K562 (cell line): ENCODE results near the gene RNU2-63P. TPM values are rescaled to one million over a fixed set of nuclear protein-coding genes. Genes with fewer than 3 reads are reported as not detected.

Experiments used
- ATAC-seq: fragments of 200-7000 bp; cut with Tn5 transposase; 3 replicates; pipeline ENCODE4 v1.9.1; 2020; ENCODE audit warnings: moderate library complexity
- BruUV-seq: library from RNA; stranded (reverse); fragments of 400-500 nt; replicated peaks from 2 replicates; lab custom pipeline; 2021; lab: Mats Ljungman, UMichigan
- CTCF ChIA-PET: fragments of 300-600 bp; formaldehyde crosslinking; extraction: SDS; loops from one replicate; lab custom pipeline; 2021; ENCODE audit warnings: low intra/inter-chr PET ratio; lab: Yijun Ruan, JAX
- POLR2A ChIA-PET: fragments of 300-600, 350-650 bp; sonication (Branson Sonifier 250); formaldehyde crosslinking; extraction: SDS; loops from one replicate; lab custom pipeline; 2021; ENCODE audit warnings: antibody characterized with exemption, inconsistent platforms; lab: Yijun Ruan, JAX
- DNase-seq, 4 experiments: peaks; one replicate each; pipeline versions ENCODE4 v3.0.0 to v3.0.0-alpha.2; 2011 to 2018; ENCODE audit warnings: low spot score in 3 of 4, mixed read lengths in 3 of 4; ENCODE audit errors: extremely low read depth in 1 of 4
- FAIRE-seq: peaks from 2 replicates; lab custom pipeline; 2011; peaks lifted over from hg19 to GRCh38; lab: Jason Lieb, UNC
- H2AFZ ChIP-seq: 2 replicates; pipeline ENCODE4 v1.6.0; 2011; ENCODE audit warnings: low read depth, low read length, control low read depth, inconsistent platforms
- H3K27ac ChIP-seq: fragments of 200-600 bp; 3 replicates; pipeline ENCODE4 v1.8.0; 2011; ENCODE audit warnings: low read depth, mild to moderate bottlenecking, control low read depth, inconsistent platforms, low read length, moderate library complexity, mixed read lengths; ENCODE audit errors: extremely low read depth
- H3K27me3 ChIP-seq, 2 experiments: fragments of 300-600 bp in 1 of 2; 2 replicates in 1 of 2; 3 replicates in 1 of 2; pipeline versions ENCODE4 v1.6.0 to v1.8.0; 2011; ENCODE audit warnings: inconsistent platforms in 2 of 2, low read length in 2 of 2, mild to moderate bottlenecking in 1 of 2, mixed read lengths in 1 of 2, moderate library complexity in 1 of 2; ENCODE audit not compliant: control insufficient read depth in 2 of 2, insufficient read depth in 2 of 2
- H3K36me3 ChIP-seq: fragments of 300-600 bp; 3 replicates; pipeline ENCODE4 v1.8.0; 2011; ENCODE audit warnings: mild to moderate bottlenecking, low read length, inconsistent platforms; ENCODE audit not compliant: control insufficient read depth, insufficient read depth
- H3K4me1 ChIP-seq, 2 experiments: fragments of 200-600 bp in 1 of 2; replicated peaks in 1 of 2; 2 replicates in 1 of 2; 3 replicates in 1 of 2; pipeline versions ENCODE4 v1.5.1 to v1.8.0; 2011; ENCODE audit warnings: inconsistent platforms in 2 of 2, low read length in 2 of 2, mild to moderate bottlenecking in 1 of 2, mixed read lengths in 1 of 2, moderate library complexity in 1 of 2; ENCODE audit not compliant: control insufficient read depth in 2 of 2, insufficient read depth in 2 of 2
- H3K4me2 ChIP-seq: 2 replicates; pipeline ENCODE4 v1.6.1; 2011; ENCODE audit warnings: low read length, control low read depth, inconsistent platforms, mixed read lengths; ENCODE audit not compliant: insufficient read depth
- H3K4me3 ChIP-seq: fragments of 200-600 bp; sonication (generic), shearing (Covaris generic); 2 replicates; pipeline ENCODE4 v1.5.1; 2016; ENCODE audit warnings: control low read depth, inconsistent platforms
- H3K79me2 ChIP-seq: fragments of 200-600 bp; 3 replicates; pipeline ENCODE4 v1.8.0; 2011; ENCODE audit warnings: low read length, inconsistent platforms; ENCODE audit not compliant: control insufficient read depth, insufficient read depth
- H3K9ac ChIP-seq, 2 experiments: 2 replicates each; pipeline versions ENCODE4 v1.6.0 to v1.6.1; 2011; ENCODE audit warnings: low read depth in 2 of 2, low read length in 2 of 2, control low read depth in 1 of 2, inconsistent platforms in 1 of 2, mild to moderate bottlenecking in 1 of 2, mixed read lengths in 1 of 2; ENCODE audit not compliant: insufficient read depth in 1 of 2
- H3K9me1 ChIP-seq: one replicate; pipeline ENCODE4 v1.6.0; 2011; ENCODE audit warnings: inconsistent platforms, mild to moderate bottlenecking, low read length, moderate library complexity; ENCODE audit not compliant: control insufficient read depth, insufficient read depth
- H3K9me3 ChIP-seq: replicated peaks from 2 replicates; pipeline ENCODE4 v1.5.1; 2011; ENCODE audit warnings: low read depth, low read length, inconsistent platforms; ENCODE audit not compliant: control insufficient read depth, insufficient read depth
- H4K20me1 ChIP-seq: replicated peaks from 2 replicates; pipeline ENCODE4 v1.6.1; 2011; ENCODE audit warnings: low read length, inconsistent platforms, mixed read lengths; ENCODE audit not compliant: control insufficient read depth, insufficient read depth
- C11orf30 ChIP-seq: fragments of 450-650 bp; IDR thresholded peaks from 2 replicates; pipeline ENCODE4 v1.6.1; 2016; ENCODE audit warnings: low read depth, mild to moderate bottlenecking
- HIVEP1 ChIP-seq: fragments of 250-450 bp; sonication (Bioruptor Pico); IDR thresholded peaks from 2 replicates; pipeline ENCODE4 v1.4.0; 2020; ENCODE audit warnings: mild to moderate bottlenecking
- NFE2 ChIP-seq: IDR thresholded peaks from 2 replicates; pipeline ENCODE4 v1.6.1; 2014; ENCODE audit warnings: antibody characterized with exemption, low read depth
- OTX1 ChIP-seq: fragments of 450-650 bp; formaldehyde crosslinking; IDR thresholded peaks from 2 replicates; pipeline ENCODE4 v1.4.0; 2022; ENCODE audit warnings: mild to moderate bottlenecking
- RFX1 ChIP-seq: fragments of 450-650 bp; IDR thresholded peaks from 2 replicates; pipeline ENCODE4 v1.6.1; 2016; ENCODE audit warnings: mild to moderate bottlenecking, moderate library complexity
- SMARCE1 ChIP-seq: fragments of 450-650 bp; IDR thresholded peaks from 2 replicates; pipeline ENCODE4 v1.7.1; 2016; ENCODE audit warnings: mild to moderate bottlenecking
- ZNF766 ChIP-seq: fragments of 200-800 bp; sonication (Bioruptor generic); conservative IDR thresholded peaks from 2 replicates; pipeline ENCODE4 v1.6.1; 2016; ENCODE audit warnings: missing genetic modification characterization, missing compliant biosample characterization
- ZNF778 ChIP-seq: fragments of 450-650 bp; formaldehyde crosslinking; IDR thresholded peaks from 2 replicates; pipeline ENCODE4 v1.4.0; 2020; ENCODE audit warnings: mild to moderate bottlenecking, moderate library complexity
- WGBS: fragments of 100-300 bp; shearing (Covaris generic); methylation state at CpG from one replicate; pipeline ENCODE4 v1.1.6; 2016; ENCODE audit warnings: low coverage, mixed read lengths; ENCODE audit not compliant: insufficient coverage; ENCODE audit errors: missing lambda C conversion rate; 5-methylcytosine and 5-hydroxymethylcytosine counted together
- in situ Hi-C: fragments of 300-500 bp; cut with MboI; formaldehyde crosslinking; loops from 4 replicates; pipeline ENCODE4 v1.15.0; 2018; ENCODE audit warnings: inconsistent platforms, mixed read lengths
- intact Hi-C: fragments of 100-400 bp; cut with micrococcal nuclease; formaldehyde crosslinking; loops from 2 replicates; pipeline ENCODE4 v1.14.2; 2022
- polyA plus RNA-seq, 8 experiments: library from polyadenylated mRNA; depleted of rRNA in 4 of 8; stranded (reverse) in 5 of 8; unstranded in 3 of 8; fragments of >200 nt; fragmentation: Nextera tagmentation in 2 of 8; fragmentation: Illumina TruSeq in 1 of 8; extraction: Ambion mirVana in 2 of 8; extraction: Trizol in 1 of 8; gene quantifications; 2 replicates each; pipeline versions ENCODE4 v1.2.1 to v1.2.3, GENCODE V29; 2011 to 2014; ENCODE audit warnings: inconsistent platforms in 1 of 8, missing spikeins in 1 of 8
- total RNA-seq, 7 experiments: library from RNA; depleted of rRNA in 6 of 7; stranded (reverse); fragments of >200 nt in 6 of 7; fragmentation: Illumina TruSeq in 2 of 7; extraction: Trizol in 2 of 7; gene quantifications; 2 replicates each; pipeline versions ENCODE4 v1.2.1 to v1.2.3, GENCODE V29; 2011 to 2021; ENCODE audit warnings: low replicate concordance in 1 of 7

The RNU2-63P gene
- total and polyA plus RNA-seq, 9 of the 15 experiments (the other 6 are each of a cell fraction or from before 2014, with no cell fraction given), result 5.8 to 253 (median 169) TPM; not detected in 4

DNA sequence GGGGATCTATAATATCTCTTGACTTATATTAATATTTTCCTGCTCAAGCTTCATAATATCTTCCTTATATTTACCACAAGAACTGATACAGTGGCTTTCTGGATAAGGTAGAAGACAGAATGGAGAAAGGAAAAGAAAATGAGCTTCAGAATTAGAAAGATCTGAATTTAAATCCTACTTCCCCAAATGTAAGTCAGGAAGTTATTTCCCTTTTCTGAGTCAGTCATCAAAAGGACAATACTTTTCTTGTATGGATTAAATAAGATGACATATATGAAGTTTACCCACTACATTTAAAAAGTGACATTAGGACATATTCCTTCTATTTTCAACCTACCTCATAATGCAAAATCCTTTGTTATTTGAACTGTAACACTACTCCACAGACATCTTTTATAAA lies 20.3 kb upstream of the RNU2-63P start (continued):
- TF ChIP-seq C11orf30, result no peak

DNA sequence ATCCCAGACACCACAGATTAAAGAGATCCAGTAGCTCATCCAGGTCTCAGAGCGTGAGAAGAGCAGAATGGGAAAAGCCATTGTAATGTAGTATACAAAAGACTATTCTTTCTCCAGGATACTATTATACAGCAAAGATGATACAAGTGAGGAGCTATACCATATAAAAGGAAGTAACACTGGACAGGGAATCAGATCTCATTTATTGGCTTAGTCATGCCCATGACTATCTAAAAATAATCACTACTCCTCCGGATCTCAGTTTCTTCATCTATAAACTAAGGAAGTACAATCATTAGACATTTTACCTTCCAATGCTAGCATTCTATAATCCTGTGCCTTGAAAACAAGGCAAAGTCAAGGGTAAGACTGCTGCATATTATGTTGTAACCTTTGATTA lies 19.8 kb upstream of the RNU2-63P start:
- Histone ChIP-seq H3K9me3 (no peaks in the 10 kb centered on the region), H4K20me1 (no peaks in the 10 kb centered on the region), H3K27ac (no peak overlapping the region), H3K27me3 (no peaks in the 10 kb centered on the region), H3K9me1 (no peaks in the 10 kb centered on the region), H3K79me2 (no peaks in the 10 kb centered on the region), H3K4me1 (no peaks in the 10 kb centered on the region; a peak in 1 of 5 replicates), H3K36me3 (no peaks in the 10 kb centered on the region), H2AFZ (no peak overlapping the region), H3K4me3 (no peak overlapping the region), H3K9ac (no peak overlapping the region), H3K4me2 (no peak overlapping the region)
- in situ Hi-C loops (no loop called here), intact Hi-C loops (no loop called here)
- ChIA-PET CTCF (no interaction called here), POLR2A (no interaction called here)
- no TSS peak for BruUV-seq
- WGBS, result 37% methylated on average over 2 of the region's 2 CpGs
- no peak for FAIRE-seq
- no peak for DNase-seq
- TF ChIP-seq SMARCE1, result no peak
- 0 out of 2 replicates have a peak, but pooled peaks have one; percentile 17 for TF ChIP-seq NFE2
- no peak for ATAC-seq

DNA sequence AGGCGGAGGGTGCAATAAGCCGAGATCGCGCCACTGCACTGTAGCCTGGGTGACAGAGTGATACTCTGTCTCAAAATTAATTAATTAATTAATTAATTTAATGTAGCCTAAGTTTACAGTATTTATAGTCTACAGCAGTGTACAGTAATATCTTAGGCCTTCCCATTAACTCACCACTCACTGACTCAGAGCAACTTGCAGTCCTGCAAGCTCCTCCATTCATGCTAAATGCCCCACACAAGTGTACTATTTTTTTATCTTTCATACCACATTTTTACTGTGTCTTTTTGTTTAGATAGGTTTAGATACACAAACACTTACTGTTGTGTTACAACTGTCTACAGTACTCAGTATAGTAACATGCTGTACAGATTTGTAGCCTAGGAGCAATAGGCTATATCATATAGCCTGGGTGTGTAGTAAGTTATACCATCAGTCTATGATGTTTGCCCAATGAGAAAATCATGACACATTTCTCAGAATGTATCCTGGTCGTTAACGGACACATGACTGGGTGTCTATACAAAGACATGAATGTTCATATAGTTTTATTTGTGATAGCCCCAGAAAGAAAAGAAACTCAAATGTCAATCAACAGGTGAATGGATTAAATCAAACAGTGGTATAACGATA lies 15.8 kb upstream of the RNU2-63P start:
- H2AFZ ChIP-seq, result no peak overlapping the region
- no peaks in the 10 kb centered on the region for H3K79me2 ChIP-seq
- no peaks in the 10 kb centered on the region for H3K36me3 ChIP-seq
- no peak for DNase-seq
- no peaks in the 10 kb centered on the region; a peak in 1 of 5 replicates for H3K4me1 ChIP-seq
- H3K27ac ChIP-seq, result no peak overlapping the region
- no peaks in the 10 kb centered on the region for H3K9me1 ChIP-seq
- no peak for TF ChIP-seq OTX1 (CRISPR knock-in tag)
- no peak for TF ChIP-seq RFX1
- TF ChIP-seq HIVEP1 (CRISPR knock-in tag), result no peak
- no peak for TF ChIP-seq ZNF766
- TF ChIP-seq ZNF778 (CRISPR knock-in tag), result no peak
- in situ Hi-C loops, result no loop called here
- no peak for ATAC-seq
- no peak overlapping the region for H3K9ac ChIP-seq
- no peak overlapping the region for H3K4me3 ChIP-seq
- ChIA-PET POLR2A (interaction anchor here (1.2 to 1.5 kb wide), 2 partner anchors 16 kb away, joined by 3 to 7 read pairs; partner anchors contain the start of gene RNU2-63P), CTCF (no interaction called here)
- no peak for FAIRE-seq
- WGBS, result 68% methylated on average over 7 of the region's 7 CpGs
- no peak overlapping the region for H3K4me2 ChIP-seq
- no peaks in the 10 kb centered on the region for H4K20me1 ChIP-seq
- no peaks in the 10 kb centered on the region for H3K9me3 ChIP-seq
- no peaks in the 10 kb centered on the region for H3K27me3 ChIP-seq
- no TSS peak for BruUV-seq
- intact Hi-C loops, result no loop called here
